ENCODE data around the gene LGALS4.

Gene LGALS4

DNA sequence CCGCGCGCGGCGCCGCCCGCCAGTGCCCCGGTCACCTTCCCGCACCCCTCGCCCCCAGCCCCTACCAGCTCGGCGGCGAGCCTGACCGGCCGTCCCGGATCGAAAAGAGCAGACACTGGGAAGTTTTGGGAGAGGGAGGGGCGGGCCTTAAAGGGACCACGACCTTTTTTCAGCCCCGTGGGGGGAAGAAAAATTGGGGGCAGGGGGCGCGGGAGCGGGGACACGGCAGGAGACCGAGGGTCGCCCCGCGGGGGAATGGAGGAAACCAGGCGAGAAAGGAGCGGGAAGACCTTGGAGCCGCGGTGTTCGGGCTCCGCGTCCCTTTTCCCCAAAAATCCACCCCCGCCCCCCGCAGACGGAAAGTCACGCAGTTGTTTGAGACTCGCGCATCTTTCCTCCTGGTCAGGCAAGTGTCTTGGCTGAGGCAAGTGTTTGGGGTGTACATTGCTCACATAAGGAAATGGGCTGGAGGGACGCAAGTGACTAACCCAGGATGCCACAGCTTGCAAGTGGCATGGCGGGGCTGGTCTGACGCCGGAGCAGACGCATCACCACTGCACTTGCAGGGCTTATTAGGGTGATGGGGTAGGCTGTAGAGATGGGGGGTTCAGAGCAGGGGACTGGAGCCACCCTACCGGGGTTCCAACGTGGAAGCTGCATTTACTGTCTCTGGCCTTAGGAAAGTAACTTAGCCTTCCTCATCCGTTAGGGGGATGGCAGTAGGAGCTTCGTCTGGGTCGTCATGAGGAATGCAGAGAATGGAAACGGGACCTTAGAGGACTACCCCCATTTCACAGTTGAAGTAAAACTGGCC is 39.7 kb upstream of the LGALS4 start:
- Histone ChIP-seq H3K27ac (peak overlapping the region; percentile 84), H3K27me3 (replicated peaks) (no peaks in the 10 kb centered on the region), H3K36me3 (replicated peaks) (peaks cover 8% of the 10 kb centered on the region), H3K4me3 (ENCODE audit: low read depth, low read length) (peak overlapping the region; percentile 70)
- in situ Hi-C loops (cut with HindIII; ENCODE audit: low pct_ligation_motif_present, low sequenced_read_pairs), result no loop called here
- peak; percentile 43 for DNase-seq
- TF ChIP-seq CTCF (IDR thresholded peaks at IDR 0.05; ENCODE audit: low read depth, low read length, missing control alignments), result no peak

- TF ChIP-seq CTCF (IDR thresholded peaks at IDR 0.05; ENCODE audit: low read depth, low read length, missing control alignments), result no peak
- peaks cover 15% of the 10 kb centered on the region for H3K36me3 ChIP-seq (replicated peaks)
- no peaks in the 10 kb centered on the region for H3K27me3 ChIP-seq (replicated peaks)
- peak overlapping the region; percentile 70 for H3K4me3 ChIP-seq (ENCODE audit: low read depth, low read length)
- DNase-seq, result peak; percentile 78
- H3K27ac ChIP-seq, result peak overlapping the region; percentile 84
- in situ Hi-C loops (cut with HindIII; ENCODE audit: low pct_ligation_motif_present, low sequenced_read_pairs), result no loop called here
Observed at GRCh38 chr19:38851622-38852230, 39.0 kb upstream of the LGALS4 start.

GRCh38 chr19:38850976-38851621 is 38.4 kb upstream of the LGALS4 start:
- in situ Hi-C loops (cut with HindIII; ENCODE audit: low pct_ligation_motif_present, low sequenced_read_pairs), result no loop called here
- Histone ChIP-seq H3K36me3 (replicated peaks) (peaks cover 21% of the 10 kb centered on the region), H3K4me3 (ENCODE audit: low read depth, low read length) (peak overlapping the region; percentile 70), H3K27ac (peak overlapping the region; percentile 65), H3K27me3 (replicated peaks) (no peaks in the 10 kb centered on the region)
- TF ChIP-seq CTCF (IDR thresholded peaks at IDR 0.05; ENCODE audit: low read depth, low read length, missing control alignments), result no peak
- no peak for DNase-seq

DNA sequence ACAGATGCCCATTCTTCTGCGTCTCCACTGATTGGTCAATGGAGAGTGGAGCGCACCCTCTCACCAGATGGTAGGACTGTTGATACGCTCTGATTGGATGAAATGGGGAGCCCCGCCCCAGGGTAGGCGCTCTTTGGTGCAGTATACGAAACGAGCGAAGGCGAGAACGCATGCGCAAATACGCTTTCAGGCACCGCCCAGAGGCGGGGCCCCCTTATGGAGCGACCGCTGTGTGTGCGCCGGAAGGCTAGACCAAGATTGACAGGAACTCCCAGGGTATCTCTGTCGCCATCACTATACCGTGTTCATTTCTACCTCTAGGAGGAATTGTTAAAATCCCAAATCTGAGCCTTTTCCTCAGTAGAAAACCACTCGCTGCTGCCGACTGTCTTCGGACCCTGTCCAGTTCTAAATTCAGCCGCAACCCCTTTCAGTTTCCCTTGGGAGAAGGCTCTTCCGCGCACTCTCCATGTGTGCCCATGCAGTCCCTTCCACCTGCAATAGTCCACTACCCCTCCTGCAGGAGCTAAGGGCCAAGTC is 37.8 kb upstream of the LGALS4 start:
- H3K36me3 ChIP-seq (replicated peaks), result peaks cover 27% of the 10 kb centered on the region
- peak overlapping the region; percentile 70 for H3K4me3 ChIP-seq (ENCODE audit: low read depth, low read length)
- peak overlapping the region; percentile 65 for H3K27ac ChIP-seq
- no peak for DNase-seq
- H3K27me3 ChIP-seq (replicated peaks), result no peaks in the 10 kb centered on the region
- in situ Hi-C loops (cut with HindIII; ENCODE audit: low pct_ligation_motif_present, low sequenced_read_pairs), result no loop called here
- peak; percentile 14 for TF ChIP-seq CTCF (IDR thresholded peaks at IDR 0.05; ENCODE audit: low read depth, low read length, missing control alignments)

DNA sequence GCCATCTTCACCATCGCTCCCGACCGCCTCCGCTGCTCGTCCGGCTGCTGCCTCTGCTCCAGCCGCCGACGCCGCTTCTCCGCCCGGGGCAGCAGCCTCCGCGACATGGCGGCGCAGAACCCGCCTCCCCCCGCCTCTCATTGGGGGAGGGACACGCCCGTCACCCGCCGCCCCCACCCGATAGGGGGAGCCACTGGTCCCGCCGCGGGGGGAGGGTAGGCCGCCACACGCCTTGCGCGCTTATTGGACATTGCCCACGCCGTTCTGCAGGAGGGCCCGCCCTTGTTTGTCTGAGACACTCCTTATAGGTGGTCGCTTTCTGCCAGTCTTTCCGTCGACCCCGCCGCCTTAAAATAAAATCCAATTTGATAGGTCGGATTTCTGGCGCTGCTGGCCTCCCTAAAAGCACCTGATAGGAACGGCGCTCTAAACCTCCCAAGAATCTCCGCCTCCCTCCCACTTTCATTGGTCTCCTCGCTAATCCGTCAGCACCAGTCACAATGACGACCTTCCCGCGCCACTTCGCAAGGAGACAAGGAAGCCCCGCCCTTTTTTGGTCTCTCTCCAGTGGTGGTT is 37.2 kb upstream of the LGALS4 start, which contains the start of gene HNRNPL:
Gene HNRNPL, minus strand, starts transcription at position 127 of the 576 bp plus-strand sequence. Its CDS starts 20 bp downstream, at position 107.
- Histone ChIP-seq H3K36me3 (replicated peaks) (peaks cover 31% of the 10 kb centered on the region), H3K4me3 (ENCODE audit: low read depth, low read length) (peak within 1 kb of the TSS; percentile 70), H3K27me3 (replicated peaks) (no peaks in the 10 kb centered on the region), H3K27ac (peak within 1 kb of the TSS; percentile 100)
- peak; percentile 100 for DNase-seq
- TF ChIP-seq CTCF (IDR thresholded peaks at IDR 0.05; ENCODE audit: low read depth, low read length, missing control alignments), result peak; percentile 55
- in situ Hi-C loops (cut with HindIII; ENCODE audit: low pct_ligation_motif_present, low sequenced_read_pairs), result no loop called here
